Measurements from ENCODE around the gene F12.

The F12 gene

DNA sequence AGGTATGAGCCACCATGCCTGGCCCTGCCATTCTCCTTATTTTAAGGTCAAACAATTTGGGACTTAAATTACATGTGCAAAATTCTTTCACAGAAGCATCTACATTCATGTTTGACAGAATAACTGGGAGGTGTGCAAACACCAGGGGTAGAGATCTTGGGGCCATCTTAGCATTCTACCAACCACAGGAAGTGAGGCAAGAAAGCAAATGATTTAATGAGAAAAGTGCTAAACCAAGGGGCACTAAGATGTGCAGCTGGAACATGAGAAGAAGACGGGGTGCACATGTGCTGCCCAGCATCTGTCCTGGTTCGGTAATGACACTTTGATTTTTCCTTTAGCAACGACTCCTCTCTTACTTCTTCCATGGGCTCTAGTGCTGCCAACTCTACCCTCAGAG is 1.2 kb upstream of the F12 start:
- DNase-seq: no peak

DNA sequence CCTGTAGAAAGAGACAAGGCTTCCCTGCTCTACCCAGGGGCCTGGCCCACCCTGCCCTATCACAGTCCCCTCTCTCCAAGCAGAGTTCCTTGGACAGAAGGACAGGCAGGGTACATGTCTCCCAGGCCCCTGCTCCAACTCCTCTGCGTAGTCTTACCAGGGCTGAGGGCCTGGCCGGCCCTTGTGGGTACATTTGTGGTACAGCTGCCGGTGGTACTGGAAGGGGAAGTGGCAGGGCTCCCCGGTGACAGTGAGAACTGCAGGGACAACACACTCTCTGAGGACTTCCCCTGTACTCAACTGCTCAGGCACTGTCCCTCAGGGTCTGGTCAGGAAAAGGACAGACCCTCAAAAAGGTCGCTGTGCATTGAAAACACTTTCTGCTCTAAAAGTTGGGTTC is 3.6 kb downstream of the F12 start:
- DNase-seq: no peak

DNA sequence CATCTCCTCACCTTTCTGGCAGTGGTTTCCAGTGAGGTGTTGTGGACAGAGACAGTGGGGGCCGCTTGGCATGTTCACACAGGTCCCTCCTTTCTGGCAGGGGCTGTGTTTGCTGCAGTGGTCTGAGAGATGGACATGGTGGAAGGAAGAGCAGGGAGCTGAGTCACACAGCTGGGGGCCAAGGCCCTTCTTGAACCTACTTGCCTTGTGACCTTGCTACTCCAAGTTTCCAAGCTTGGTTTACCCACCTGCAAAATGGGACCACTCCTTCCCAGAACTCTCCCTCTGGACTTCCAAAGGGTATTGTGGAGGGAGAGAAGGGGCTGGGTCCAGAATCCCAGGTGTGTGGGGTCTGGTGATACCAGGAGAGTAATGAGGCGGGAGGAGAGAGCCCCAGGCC is 4.1 kb downstream of the F12 start:
- DNase-seq: no peak

- DNase-seq: no peak
These were observed 4.7 kb downstream of the F12 start for GRCh38 chr5:177404641-177405179.

- DNase-seq: peak; percentile 12
These were observed 5.3 kb downstream of the F12 start for GRCh38 chr5:177403792-177404640.

DNA sequence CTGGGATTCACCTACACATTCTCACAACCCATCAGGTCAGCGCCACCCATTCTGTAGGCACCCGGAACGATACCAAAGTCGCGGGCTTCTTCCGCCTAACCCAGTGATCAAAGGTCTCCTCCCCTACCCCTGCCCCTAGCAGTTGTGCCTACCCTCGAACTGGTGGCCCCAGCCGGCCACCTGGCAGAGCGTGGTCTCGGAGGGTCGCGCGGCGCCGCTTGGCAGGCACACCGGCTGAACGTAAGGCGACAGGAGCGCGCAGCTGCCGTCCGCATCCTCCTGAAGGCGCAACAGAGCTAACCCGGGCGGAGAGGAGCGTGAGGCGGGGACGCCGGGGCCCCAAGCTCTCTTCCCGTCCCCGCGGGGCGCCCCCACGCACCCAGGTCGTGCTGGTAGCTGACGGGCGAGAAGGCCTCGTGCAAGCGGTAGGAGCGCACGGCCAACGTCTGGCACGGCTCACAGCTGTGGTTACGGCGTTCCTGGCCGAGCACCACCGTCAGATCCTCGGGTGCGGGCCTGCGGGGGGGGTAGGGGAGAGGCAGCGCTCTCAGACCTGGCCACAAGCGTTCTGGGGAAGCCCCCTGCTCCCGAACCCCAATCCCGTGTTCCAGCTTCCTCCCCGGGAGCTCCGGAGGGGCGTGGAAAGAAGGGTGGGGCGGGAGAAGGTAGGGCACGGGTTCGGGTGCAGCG is 6.1 kb downstream of the F12 start:
- DNase-seq: no peak

GRCh38 chr5:177402271-177403043 is 6.9 kb downstream of the F12 start:
- DNase-seq: peak; percentile 30

DNA sequence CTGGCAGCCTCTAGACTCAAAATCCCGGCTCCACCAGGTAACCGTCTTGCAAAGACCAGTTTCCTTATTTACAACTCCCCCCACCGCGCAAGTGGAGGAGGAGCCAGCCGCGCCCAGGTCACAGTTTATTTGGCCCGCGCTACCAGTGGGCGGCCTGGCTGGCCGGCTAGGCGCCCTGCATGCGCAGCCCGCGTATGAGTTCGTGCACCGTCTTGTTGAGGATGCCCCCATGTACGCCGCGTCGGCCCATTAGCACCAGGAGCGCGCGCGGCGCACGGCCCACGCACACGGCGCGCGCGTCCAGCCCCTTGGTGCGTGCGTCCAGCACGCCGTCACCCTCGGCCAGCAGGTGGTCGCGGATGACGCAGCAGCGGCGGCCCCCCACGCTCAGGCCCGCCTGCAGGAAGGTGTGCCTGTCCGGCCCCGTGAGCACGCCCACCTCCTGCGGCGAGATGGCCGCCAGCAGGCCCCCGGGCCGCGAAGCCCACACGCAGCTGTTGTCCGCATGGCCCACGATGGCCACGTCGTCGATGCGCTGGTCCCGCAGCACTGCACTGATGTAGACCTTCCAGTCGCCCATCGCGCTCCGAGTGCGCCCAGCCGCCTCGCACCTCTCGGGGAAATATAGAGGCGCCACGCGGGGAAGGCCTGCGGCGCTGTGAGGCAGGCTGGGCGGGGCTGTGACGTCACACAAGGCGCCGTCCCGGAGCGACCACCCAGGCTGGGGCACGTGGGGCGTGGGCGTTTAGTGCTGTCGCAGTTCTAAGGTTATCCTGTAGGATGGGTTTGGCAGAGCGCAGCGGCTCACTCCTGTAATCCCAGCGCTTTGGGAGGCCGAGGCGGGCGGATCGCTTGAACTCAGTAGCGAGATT is 9.1 kb downstream of the F12 start, which contains the start of gene PFN3:
PFN3 (minus strand) TSS at position 665 of the 872 bp plus-strand sequence; CDS start at position 580, 85 bp downstream.
- DNase-seq: no peak

DNA sequence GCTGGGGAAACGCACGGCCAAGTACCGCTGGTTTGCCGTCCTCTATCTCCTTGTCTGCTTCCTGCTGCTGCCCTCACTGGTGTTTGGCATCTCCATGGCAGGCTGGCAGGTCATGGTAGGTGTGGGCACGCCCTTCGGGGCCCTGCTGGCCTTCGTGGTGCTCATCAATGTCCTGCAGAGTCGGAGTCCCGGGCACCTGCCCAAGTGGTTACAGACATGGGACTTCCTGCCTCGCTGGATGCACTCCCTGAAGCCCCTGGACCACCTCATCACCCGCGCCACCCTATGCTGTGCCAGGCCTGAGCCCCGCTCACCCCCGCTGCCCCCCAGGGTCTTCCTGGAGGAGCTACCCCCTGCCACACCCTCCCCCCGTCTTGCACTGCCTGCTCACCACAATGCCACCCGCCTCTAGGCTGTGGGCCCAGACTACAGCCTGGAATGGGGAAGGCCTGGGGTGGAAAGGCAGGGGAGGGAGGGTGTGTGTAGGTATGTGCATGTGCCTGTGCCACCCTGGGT is 11.4 kb downstream of the F12 start:
- no peak for DNase-seq

DNA sequence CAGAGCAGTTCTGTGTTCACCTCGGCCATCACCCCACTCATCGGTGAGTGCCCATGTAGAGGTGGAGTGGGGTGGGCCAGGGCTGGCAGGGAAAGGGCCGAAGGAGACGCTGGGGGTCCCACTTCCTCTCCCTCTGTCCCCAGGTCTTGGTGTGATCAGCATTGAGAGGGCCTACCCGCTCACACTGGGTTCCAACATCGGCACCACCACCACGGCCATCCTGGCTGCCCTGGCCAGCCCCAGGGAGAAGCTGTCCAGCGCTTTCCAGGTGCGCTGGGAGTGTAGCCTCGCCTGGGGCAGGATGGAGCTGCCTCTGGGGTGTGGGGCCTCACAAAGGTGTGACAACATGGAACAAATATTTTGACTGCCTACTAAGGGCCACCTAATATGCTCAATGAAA is 12.6 kb downstream of the F12 start:
- DNase-seq: no peak

DNA sequence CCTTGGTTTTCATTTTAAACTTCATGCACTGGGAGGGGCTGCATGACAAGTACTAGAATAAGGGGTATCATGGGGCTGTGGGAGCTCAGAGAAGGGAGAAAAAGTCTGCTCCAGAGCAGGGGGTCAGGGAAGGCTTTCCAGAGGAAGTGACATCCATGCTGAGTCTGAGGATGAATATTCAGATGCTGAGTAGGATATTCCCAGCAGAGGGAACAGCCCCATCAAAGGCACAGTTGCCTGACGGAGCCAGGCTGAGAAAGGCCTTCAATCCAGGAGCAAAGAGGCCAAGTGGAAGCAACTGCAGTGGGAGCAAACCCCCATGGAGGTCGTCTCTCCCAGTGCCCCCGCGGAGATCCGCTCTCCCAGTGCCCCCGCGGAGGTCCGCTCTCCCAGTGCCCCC is 13.3 kb downstream of the F12 start:
- DNase-seq: no peak

DNA sequence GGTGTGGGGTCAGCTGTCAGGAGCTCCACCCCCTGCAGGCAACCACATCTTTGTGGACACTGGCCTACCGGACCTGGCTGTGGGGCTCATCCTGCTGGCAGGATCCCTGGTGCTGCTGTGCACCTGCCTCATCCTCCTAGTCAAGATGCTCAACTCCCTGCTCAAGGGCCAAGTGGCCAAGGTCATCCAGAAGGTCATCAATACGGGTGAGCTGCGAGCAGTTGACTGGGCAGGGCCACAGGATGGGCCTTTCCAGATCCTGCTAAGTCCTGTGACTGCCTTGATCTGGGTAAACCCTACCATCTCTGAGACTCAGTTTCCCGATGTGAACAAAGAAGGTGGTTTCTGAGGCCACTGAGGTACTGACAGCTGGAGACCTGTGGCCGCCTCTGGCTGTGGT is 15.4 kb downstream of the F12 start:
- DNase-seq: no peak

GRCh38 chr5:177393206-177393765 is 16.1 kb downstream of the F12 start:
- DNase-seq: no peak

GRCh38 chr5:177392765-177393164 is 16.6 kb downstream of the F12 start:
- no peak for DNase-seq

- peak; percentile 57 for DNase-seq
These were observed 18.7 kb downstream of the F12 start for GRCh38 chr5:177390363-177391300.

GRCh38 chr5:177389241-177390169 is 19.9 kb downstream of the F12 start:
- DNase-seq: no peak

GRCh38 chr5:177388521-177389052 is 20.8 kb downstream of the F12 start:
- no peak for DNase-seq

DNA sequence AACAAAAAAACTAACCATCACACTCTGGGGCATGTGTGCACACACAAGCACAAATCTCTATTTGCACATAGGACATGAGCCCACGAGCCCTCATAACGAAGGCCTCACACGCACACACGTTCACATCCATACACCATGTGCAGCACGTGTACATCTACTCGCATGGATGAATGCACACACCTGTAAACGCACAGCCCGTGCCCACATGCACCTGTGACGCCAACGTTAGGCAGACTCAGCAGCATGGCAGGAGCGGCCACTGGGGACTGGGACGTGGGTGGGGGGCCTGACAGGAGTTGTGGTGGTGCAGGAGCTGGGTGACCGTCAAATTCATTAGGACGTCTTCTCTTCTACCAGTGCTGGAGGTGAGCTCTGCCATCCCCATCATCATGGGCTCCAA is 22.0 kb downstream of the F12 start:
- DNase-seq: no peak

GRCh38 chr5:177386542-177386941 is 22.8 kb downstream of the F12 start:
- DNase-seq: no peak
